Neutrophil (primary cell): ENCODE results near the gene DLK1.

Experiments
- H3K27ac ChIP-seq: fragments of 200-600 bp; sonication (generic); 2 replicates; pipeline ENCODE4 v1.5.1; 2016; ENCODE audit warnings: mild to moderate bottlenecking, moderate library complexity
- H3K27me3 ChIP-seq: fragments of 200-600 bp; sonication (generic); 2 replicates; pipeline ENCODE4 v1.6.0; 2016; ENCODE audit warnings: mild to moderate bottlenecking
- H3K36me3 ChIP-seq: fragments of 200-600 bp; sonication (generic); 2 replicates; pipeline ENCODE4 v1.5.1; 2017
- H3K4me1 ChIP-seq, 2 experiments: fragments of 200-600 bp in 1 of 2; sonication (generic) in 1 of 2; 1 replicate in 1 of 2; 2 replicates in 1 of 2; pipeline versions ENCODE4 v1.5.1 to v1.6.1; 2013 to 2016; ENCODE audit warnings: low read depth in 1 of 2, low read length in 1 of 2, mild to moderate bottlenecking in 1 of 2, moderate library complexity in 1 of 2; ENCODE audit not compliant: control insufficient read depth in 1 of 2, insufficient read depth in 1 of 2
- H3K4me3 ChIP-seq, 2 experiments: fragments of 200-600 bp in 1 of 2; sonication (generic) in 1 of 2; 1 replicate in 1 of 2; 2 replicates in 1 of 2; pipeline ENCODE4 v1.5.1; 2013 to 2016; ENCODE audit warnings: low read depth in 1 of 2, low read length in 1 of 2, mild to moderate bottlenecking in 1 of 2, moderate library complexity in 1 of 2
- H3K9me3 ChIP-seq: fragments of 200-600 bp; sonication (generic); 2 replicates; pipeline ENCODE4 v1.5.1; 2016
- CTCF ChIP-seq: fragments of 200-600 bp; sonication (generic); IDR thresholded peaks from 2 replicates; pipeline ENCODE4 v1.5.1; 2016; ENCODE audit warnings: antibody characterized with exemption

Gene DLK1

GRCh38 chr14:100684154-100684553 is 42.5 kb upstream of the DLK1 start:
- no peaks in the 10 kb centered on the region for H3K9me3 ChIP-seq
- TF ChIP-seq CTCF, result no peak
- H3K27ac ChIP-seq, result peak overlapping the region; percentile 9
- H3K4me3 ChIP-seq, result no peak overlapping the region
- peaks cover 42 to 48% of the 10 kb centered on the region in 2 experiments for H3K4me1 ChIP-seq
- no peaks in the 10 kb centered on the region for H3K27me3 ChIP-seq
- no peaks in the 10 kb centered on the region for H3K36me3 ChIP-seq

- Histone ChIP-seq H3K4me1 (peaks cover 34 to 43% of the 10 kb centered on the region in 2 experiments), H3K36me3 (no peaks in the 10 kb centered on the region), H3K9me3 (no peaks in the 10 kb centered on the region), H3K4me3 (no peak overlapping the region), H3K27me3 (no peaks in the 10 kb centered on the region), H3K27ac (no peak overlapping the region)
- no peak for TF ChIP-seq CTCF
These were observed 41.7 kb upstream of the DLK1 start for GRCh38 chr14:100684961-100685360.

DNA sequence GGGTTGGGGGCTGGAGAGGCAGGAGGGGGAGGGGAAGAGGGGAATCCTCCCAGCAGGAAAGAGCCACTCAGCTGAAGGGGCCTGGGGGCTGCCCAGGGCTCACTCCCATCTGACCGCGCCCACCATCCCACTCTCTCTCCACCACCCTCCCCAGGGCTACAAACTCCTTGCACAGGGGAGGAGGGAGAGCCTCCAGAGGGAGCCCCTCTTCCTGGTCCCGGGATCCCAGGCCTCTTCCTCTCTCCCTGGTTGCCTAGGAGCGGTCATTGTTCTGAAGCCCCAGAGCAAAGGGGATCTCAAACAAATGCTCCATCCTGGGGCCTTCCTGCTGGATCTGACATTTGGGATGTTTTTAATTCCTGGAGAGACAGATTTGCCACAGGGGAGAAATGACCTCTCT is 39.8 kb upstream of the DLK1 start:
- H3K36me3 ChIP-seq, result no peaks in the 10 kb centered on the region
- H3K4me1 ChIP-seq, result peaks cover 18 to 27% of the 10 kb centered on the region in 2 experiments
- H3K27me3 ChIP-seq, result no peaks in the 10 kb centered on the region
- H3K9me3 ChIP-seq, result no peaks in the 10 kb centered on the region
- TF ChIP-seq CTCF, result no peak
- H3K4me3 ChIP-seq, result no peak overlapping the region
- H3K27ac ChIP-seq, result no peak overlapping the region

DNA sequence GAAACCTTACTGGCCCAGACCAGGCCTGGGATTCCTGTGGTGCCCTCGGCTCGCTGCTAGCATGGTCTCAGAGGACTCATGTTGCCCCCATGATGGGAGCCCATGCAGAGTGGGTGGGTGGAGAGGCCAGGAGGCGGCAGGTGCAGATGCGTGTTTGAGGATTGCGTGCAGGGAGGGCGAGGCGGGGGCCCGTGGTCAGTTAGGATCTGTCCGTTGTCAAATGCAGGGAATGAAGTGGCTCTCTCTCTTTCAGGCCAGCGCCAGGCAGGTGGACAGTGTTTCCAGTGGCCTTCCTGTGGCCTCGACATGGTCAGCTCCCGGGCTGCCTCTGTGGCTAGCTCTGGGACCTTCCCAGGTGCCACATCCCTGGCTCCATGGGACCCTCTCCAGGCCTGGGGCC is 39.3 kb upstream of the DLK1 start:
- no peak for TF ChIP-seq CTCF
- peaks cover 18 to 27% of the 10 kb centered on the region in 2 experiments for H3K4me1 ChIP-seq
- no peaks in the 10 kb centered on the region for H3K9me3 ChIP-seq
- H3K36me3 ChIP-seq, result no peaks in the 10 kb centered on the region
- H3K4me3 ChIP-seq, result no peak overlapping the region
- H3K27me3 ChIP-seq, result no peaks in the 10 kb centered on the region
- no peak overlapping the region for H3K27ac ChIP-seq

DNA sequence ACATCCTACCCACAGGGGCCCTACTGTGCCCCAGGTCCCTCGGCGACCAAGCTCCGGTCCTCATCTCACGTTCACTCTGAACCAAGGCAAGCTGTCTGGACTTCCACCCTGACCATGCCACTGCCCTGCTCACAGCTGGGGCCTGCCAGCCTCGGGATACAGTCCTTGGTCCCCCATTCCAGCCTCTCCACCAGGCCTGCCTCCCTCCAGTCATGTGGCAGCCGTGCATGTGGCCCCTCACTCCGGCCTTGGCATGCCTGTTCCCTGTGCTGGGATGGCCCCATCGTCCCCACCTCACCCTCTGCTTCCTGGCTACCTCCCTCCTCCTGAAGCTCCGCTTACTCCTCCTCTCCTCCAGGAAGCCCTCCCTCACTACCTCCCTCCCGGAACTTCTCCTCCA is 38.6 kb upstream of the DLK1 start:
- Histone ChIP-seq H3K27me3 (no peaks in the 10 kb centered on the region), H3K36me3 (no peaks in the 10 kb centered on the region), H3K4me1 (peaks cover 15 to 21% of the 10 kb centered on the region in 2 experiments), H3K4me3 (no peak overlapping the region), H3K9me3 (no peaks in the 10 kb centered on the region), H3K27ac (no peak overlapping the region)
- TF ChIP-seq CTCF, result no peak
